ENCODE measurements around the gene PRDM11. TPM values are rescaled to one million over a fixed set of nuclear protein-coding genes. Genes with fewer than 3 reads are reported as not detected.
"Not testable (repeated sequence)": the region's sequence is repeated elsewhere in the genome, so short reads cannot be mapped to it uniquely, and the experiment has no call there.

Gene PRDM11
- total and polyA plus RNA-seq, 4 donors: 11.4 to 16.8 (median 14.0) TPM

- WGBS (ENCODE audit: insufficient coverage): no CpG with 5 or more reads among the region's 1 CpG
- H3K27me3 ChIP-seq (ENCODE audit: control insufficient read depth, insufficient read depth, low read length); H3K9me3 ChIP-seq (ENCODE audit: control insufficient read depth, insufficient read depth, low read length); H3K4me3 ChIP-seq (ENCODE audit: low read depth, low read length); DNase-seq (ENCODE audit: low read depth in 4 of 6, low spot score in 6 of 6); H3K27ac ChIP-seq (ENCODE audit: low read depth, low read length): not testable (repeated sequence)
- Histone ChIP-seq H3K36me3 (ENCODE audit: control insufficient read depth, insufficient read depth, low read length) (peaks cover 18% of the 10 kb centered on the region), H3K4me1 (ENCODE audit: control insufficient read depth, insufficient read depth, low read length) (peaks cover 12% of the 10 kb centered on the region)
These were observed 102.9 kb downstream of the PRDM11 start for GRCh38 chr11:45249372-45249771.

- DNase-seq (ENCODE audit: low read depth in 4 of 6, low spot score in 6 of 6): peak in 2 of 6 donors; percentile 78
- Histone ChIP-seq H3K27me3 (ENCODE audit: control insufficient read depth, insufficient read depth, low read length) (peaks cover 2% of the 10 kb centered on the region), H3K4me3 (ENCODE audit: low read depth, low read length) (no peak overlapping the region), H3K4me1 (ENCODE audit: control insufficient read depth, insufficient read depth, low read length) (peaks cover 12% of the 10 kb centered on the region), H3K36me3 (ENCODE audit: control insufficient read depth, insufficient read depth, low read length) (peaks cover 23% of the 10 kb centered on the region), H3K9me3 (ENCODE audit: control insufficient read depth, insufficient read depth, low read length) (no peaks in the 10 kb centered on the region), H3K27ac (ENCODE audit: low read depth, low read length) (no peak overlapping the region)
- WGBS (ENCODE audit: insufficient coverage): 83% methylated on average over 2 of the region's 3 CpGs
These were observed 103.7 kb downstream of the PRDM11 start for GRCh38 chr11:45250035-45250718.

GRCh38 chr11:45252134-45252856, 105.9 kb downstream of the PRDM11 start:
- H3K4me3 ChIP-seq (ENCODE audit: low read depth, low read length): no peak overlapping the region
- no peak for DNase-seq (ENCODE audit: low read depth in 4 of 6, low spot score in 6 of 6)
- H3K27ac ChIP-seq (ENCODE audit: low read depth, low read length): no peak overlapping the region
- peaks cover 2% of the 10 kb centered on the region for H3K27me3 ChIP-seq (ENCODE audit: control insufficient read depth, insufficient read depth, low read length)
- peaks cover 9% of the 10 kb centered on the region for H3K4me1 ChIP-seq (ENCODE audit: control insufficient read depth, insufficient read depth, low read length)
- H3K36me3 ChIP-seq (ENCODE audit: control insufficient read depth, insufficient read depth, low read length): peaks cover 18% of the 10 kb centered on the region
- no peaks in the 10 kb centered on the region for H3K9me3 ChIP-seq (ENCODE audit: control insufficient read depth, insufficient read depth, low read length)
- 50% methylated on average over 22 of the region's 22 CpGs for WGBS (ENCODE audit: insufficient coverage)

GRCh38 chr11:45252877-45253276, 106.4 kb downstream of the PRDM11 start:
- peaks cover 2% of the 10 kb centered on the region for H3K27me3 ChIP-seq (ENCODE audit: control insufficient read depth, insufficient read depth, low read length)
- DNase-seq (ENCODE audit: low read depth in 4 of 6, low spot score in 6 of 6): no peak
- H3K36me3 ChIP-seq (ENCODE audit: control insufficient read depth, insufficient read depth, low read length): peaks cover 18% of the 10 kb centered on the region
- no peak overlapping the region for H3K27ac ChIP-seq (ENCODE audit: low read depth, low read length)
- WGBS (ENCODE audit: insufficient coverage): 57% methylated on average over 2 of the region's 3 CpGs
- no peaks in the 10 kb centered on the region for H3K9me3 ChIP-seq (ENCODE audit: control insufficient read depth, insufficient read depth, low read length)
- H3K4me1 ChIP-seq (ENCODE audit: control insufficient read depth, insufficient read depth, low read length): peaks cover 8% of the 10 kb centered on the region
- H3K4me3 ChIP-seq (ENCODE audit: low read depth, low read length): no peak overlapping the region

- H3K9me3 ChIP-seq (ENCODE audit: control insufficient read depth, insufficient read depth, low read length): no peaks in the 10 kb centered on the region
- peaks cover 2% of the 10 kb centered on the region for H3K27me3 ChIP-seq (ENCODE audit: control insufficient read depth, insufficient read depth, low read length)
- WGBS (ENCODE audit: insufficient coverage): 93% methylated on average over 5 of the region's 9 CpGs
- DNase-seq (ENCODE audit: low read depth in 4 of 6, low spot score in 6 of 6): no peak
- no peak overlapping the region for H3K4me3 ChIP-seq (ENCODE audit: low read depth, low read length)
- no peak overlapping the region for H3K27ac ChIP-seq (ENCODE audit: low read depth, low read length)
- peaks cover 8% of the 10 kb centered on the region for H3K4me1 ChIP-seq (ENCODE audit: control insufficient read depth, insufficient read depth, low read length)
- H3K36me3 ChIP-seq (ENCODE audit: control insufficient read depth, insufficient read depth, low read length): peaks cover 18% of the 10 kb centered on the region
These were observed 107.2 kb downstream of the PRDM11 start for GRCh38 chr11:45253640-45254039.

GRCh38 chr11:45254070-45254469, 107.6 kb downstream of the PRDM11 start:
- no peak for DNase-seq (ENCODE audit: low read depth in 4 of 6, low spot score in 6 of 6)
- peaks cover 8% of the 10 kb centered on the region for H3K4me1 ChIP-seq (ENCODE audit: control insufficient read depth, insufficient read depth, low read length)
- peaks cover 2% of the 10 kb centered on the region for H3K27me3 ChIP-seq (ENCODE audit: control insufficient read depth, insufficient read depth, low read length)
- no peak overlapping the region for H3K4me3 ChIP-seq (ENCODE audit: low read depth, low read length)
- H3K9me3 ChIP-seq (ENCODE audit: control insufficient read depth, insufficient read depth, low read length): no peaks in the 10 kb centered on the region
- H3K27ac ChIP-seq (ENCODE audit: low read depth, low read length): no peak overlapping the region
- 98% methylated on average over 4 of the region's 4 CpGs for WGBS (ENCODE audit: insufficient coverage)
- H3K36me3 ChIP-seq (ENCODE audit: control insufficient read depth, insufficient read depth, low read length): peaks cover 18% of the 10 kb centered on the region

GRCh38 chr11:45258982-45259530, 112.6 kb downstream of the PRDM11 start:
- Histone ChIP-seq H3K9me3 (ENCODE audit: control insufficient read depth, insufficient read depth, low read length) (no peaks in the 10 kb centered on the region), H3K36me3 (ENCODE audit: control insufficient read depth, insufficient read depth, low read length) (peaks cover 8% of the 10 kb centered on the region), H3K27me3 (ENCODE audit: control insufficient read depth, insufficient read depth, low read length) (no peaks in the 10 kb centered on the region), H3K4me3 (ENCODE audit: low read depth, low read length) (no peak overlapping the region), H3K27ac (ENCODE audit: low read depth, low read length) (no peak overlapping the region), H3K4me1 (ENCODE audit: control insufficient read depth, insufficient read depth, low read length) (no peaks in the 10 kb centered on the region)
- DNase-seq (ENCODE audit: low read depth in 4 of 6, low spot score in 6 of 6): peak in 2 of 6 donors; percentile 67 to 85
- WGBS (ENCODE audit: insufficient coverage): 11% methylated on average over 2 of the region's 4 CpGs

- Histone ChIP-seq H3K9me3 (ENCODE audit: control insufficient read depth, insufficient read depth, low read length) (no peaks in the 10 kb centered on the region), H3K27me3 (ENCODE audit: control insufficient read depth, insufficient read depth, low read length) (no peaks in the 10 kb centered on the region), H3K4me1 (ENCODE audit: control insufficient read depth, insufficient read depth, low read length) (no peaks in the 10 kb centered on the region), H3K36me3 (ENCODE audit: control insufficient read depth, insufficient read depth, low read length) (peaks cover 7% of the 10 kb centered on the region), H3K4me3 (ENCODE audit: low read depth, low read length) (no peak overlapping the region), H3K27ac (ENCODE audit: low read depth, low read length) (no peak overlapping the region)
- peak in 1 of 6 donors; percentile 33 for DNase-seq (ENCODE audit: low read depth in 4 of 6, low spot score in 6 of 6)
- whole genome bisulfite sequencing (ENCODE audit: insufficient coverage): 59% methylated on average over 2 of the region's 3 CpGs
These were observed 113.2 kb downstream of the PRDM11 start for GRCh38 chr11:45259592-45259991.

GRCh38 chr11:45260071-45260470, 113.6 kb downstream of the PRDM11 start:
- Histone ChIP-seq H3K4me1 (ENCODE audit: control insufficient read depth, insufficient read depth, low read length) (no peaks in the 10 kb centered on the region), H3K9me3 (ENCODE audit: control insufficient read depth, insufficient read depth, low read length) (no peaks in the 10 kb centered on the region), H3K27ac (ENCODE audit: low read depth, low read length) (no peak overlapping the region), H3K4me3 (ENCODE audit: low read depth, low read length) (no peak overlapping the region), H3K27me3 (ENCODE audit: control insufficient read depth, insufficient read depth, low read length) (no peaks in the 10 kb centered on the region), H3K36me3 (ENCODE audit: control insufficient read depth, insufficient read depth, low read length) (peaks cover 3% of the 10 kb centered on the region)
- DNase-seq (ENCODE audit: low read depth in 4 of 6, low spot score in 6 of 6): no peak

Measured in spinal cord (tissue), 10 donors.